ENCODE data around the gene OR5B3. TPM values are rescaled to one million over a fixed set of nuclear protein-coding genes. Genes with fewer than 3 reads are reported as not detected.

Gene OR5B3
- polyA plus RNA-seq, 4 donors = not detected

Other genes with a start within 250 kb of the OR5B3 start
- gene OR9Q2, start 217.8 kb downstream of the OR5B3 start, polyA plus RNA-seq (ENCODE audit: insufficient read length in 4 of 4) = not detected
- gene OR1S2, start 202.7 kb downstream of the OR5B3 start, polyA plus RNA-seq (ENCODE audit: insufficient read length in 4 of 4) = not detected
- gene OR1S1, start 194.2 kb downstream of the OR5B3 start, polyA plus RNA-seq (ENCODE audit: insufficient read length in 4 of 4) = not detected
- not detected for gene OR10Q1, start 178.0 kb downstream of the OR5B3 start, polyA plus RNA-seq (ENCODE audit: insufficient read length in 4 of 4)
- gene OR10W1, start 138.6 kb downstream of the OR5B3 start, polyA plus RNA-seq (ENCODE audit: insufficient read length in 4 of 4) = not detected
- not detected for gene OR5B17, start 47.8 kb downstream of the OR5B3 start, polyA plus RNA-seq (ENCODE audit: insufficient read length in 4 of 4)
- gene OR5B2, start 21.2 kb upstream of the OR5B3 start, polyA plus RNA-seq (ENCODE audit: insufficient read length in 4 of 4) = under 1 TPM in 1 of 4 donors, not detected in 3; 0.25 TPM
- gene OR5B12, start 35.4 kb upstream of the OR5B3 start, polyA plus RNA-seq (ENCODE audit: insufficient read length in 4 of 4) = under 1 TPM in 1 of 4 donors, not detected in 3; 0.38 TPM
- gene OR5B21, start 101.2 kb upstream of the OR5B3 start, polyA plus RNA-seq (ENCODE audit: insufficient read length in 4 of 4) = not detected
- 1 to 10 TPM; 7.1 to 8.6 (median 8.2) TPM for gene LPXN, start 169.0 kb upstream of the OR5B3 start, polyA plus RNA-seq (ENCODE audit: insufficient read length in 4 of 4)
- gene ZFP91, start 172.2 kb upstream of the OR5B3 start, polyA plus RNA-seq (ENCODE audit: insufficient read length in 4 of 4) = 10 to 100 TPM; 57.9 to 72.9 (median 61.2) TPM
- 1 to 10 TPM in 3 of 4 donors, under 1 TPM in 1; 0.99 to 1.6 (median 1.3) TPM for gene CNTF, start 215.8 kb upstream of the OR5B3 start, polyA plus RNA-seq (ENCODE audit: insufficient read length in 4 of 4)